ENCODE measurements around the gene TENM4. TPM values are rescaled to one million over a fixed set of nuclear protein-coding genes. Genes with fewer than 3 reads are reported as not detected.
A peak's percentile ranks its signal among the peaks of the same experiment; 100 is the strongest.

Gene TENM4
- polyA plus RNA-seq, 1 of the 3 experiments (the other 2 are of a cell fraction) = 16.7 TPM

- TF ChIP-seq REST (IDR thresholded peaks at IDR 0.05; ENCODE audit: low read depth, low read length) = no peak
Observed at GRCh38 chr11:78748918-78749690, 691.7 kb downstream of the TENM4 start (continued).

- no peaks in the 10 kb centered on the region for H3K9me2 ChIP-seq
- H4K20me1 ChIP-seq (ENCODE audit: insufficient read depth) = no peaks in the 10 kb centered on the region
- no peaks in the 10 kb centered on the region for H3K9me3 ChIP-seq
- peaks cover 0 to 66% of the 10 kb centered on the region in 2 experiments; a peak in 2 of 4 replicates for H3K4me1 ChIP-seq (ENCODE audit: control insufficient read depth in 1 of 2, insufficient read depth in 2 of 2, low read depth in 1 of 2, low read length in 1 of 2)
- no peak overlapping the region for H3K4me2 ChIP-seq
- no peak overlapping the region for H2AFZ ChIP-seq (ENCODE audit: low read depth)
- no peaks in the 10 kb centered on the region for H3K79me2 ChIP-seq (ENCODE audit: insufficient read depth)
- CTCF ChIA-PET = no interaction called here
- TF ChIP-seq RAD21 (IDR thresholded peaks at IDR 0.05; ENCODE audit: low read length) (no peak), REST (IDR thresholded peaks at IDR 0.05; ENCODE audit: low read depth, low read length) (no peak), MAX (IDR thresholded peaks at IDR 0.05; ENCODE audit: low read depth) (no peak), SIN3A (IDR thresholded peaks at IDR 0.05; ENCODE audit: borderline replicate concordance, low read depth, low read length) (no peak), JUND (IDR thresholded peaks at IDR 0.05) (no peak), EZH2phosphoT487 (IDR thresholded peaks at IDR 0.05; ENCODE audit: borderline replicate concordance, low read depth) (no peak), RXRA (IDR thresholded peaks at IDR 0.05; ENCODE audit: borderline replicate concordance, low read depth) (no peak), USF2 (IDR thresholded peaks at IDR 0.05; ENCODE audit: borderline replicate concordance, low read depth, low read length) (no peak), ELF1 (IDR thresholded peaks at IDR 0.05) (no peak), RCOR1 (IDR thresholded peaks at IDR 0.05; ENCODE audit: low read length) (no peak), MXI1 (IDR thresholded peaks at IDR 0.05; ENCODE audit: low read depth, low read length) (no peak), EP300 (IDR thresholded peaks at IDR 0.05; ENCODE audit: borderline replicate concordance in 1 of 2, low read depth in 1 of 2, low read length in 1 of 2) (no peak), FOXJ3 (CRISPR knock-in tag; IDR thresholded peaks at IDR 0.05) (no peak), PBX3 (IDR thresholded peaks at IDR 0.05) (no peak), NFIC (IDR thresholded peaks at IDR 0.05; ENCODE audit: borderline replicate concordance) (no peak), YY1 (IDR thresholded peaks at IDR 0.05; ENCODE audit: low read depth) (no peak)
- no peaks in the 10 kb centered on the region for H3K27me3 ChIP-seq (ENCODE audit: insufficient read depth)
- WGBS (ENCODE audit: low lambda C conversion rate) = 95% methylated on average over 5 of the region's 5 CpGs
- POLR2A ChIA-PET = no interaction called here
- no peak overlapping the region for H3K9ac ChIP-seq
- H3K36me3 ChIP-seq (replicated peaks in 1 of 2; ENCODE audit: control insufficient read depth in 1 of 2, insufficient read depth in 2 of 2, low read length in 1 of 2) = peaks cover 0 to 19% of the 10 kb centered on the region in 2 experiments
- H3F3A ChIP-seq (replicated peaks; ENCODE audit: insufficient read depth) = no peaks in the 10 kb centered on the region
- H3K4me3 ChIP-seq (ENCODE audit: low read depth in 2 of 2, low read length in 1 of 2) = no peak overlapping the region
- DNase-seq = no peak
- H3K27ac ChIP-seq (ENCODE audit: low read depth in 2 of 2, low read length in 1 of 2) = peak overlapping the region in 1 of 2 experiments; percentile 100; a peak in 1 of 4 replicates
Observed at GRCh38 chr11:78744949-78745348, 695.9 kb downstream of the TENM4 start.

Data from SK-N-SH (cell line).